Measurements from ENCODE around the gene HPSE.

The HPSE gene

GRCh38 chr4:83250687-83251446 lies 83.8 kb downstream of the HPSE start:
- DNase-seq (ENCODE audit: low spot score) (no peak), FAIRE-seq (no peak)

- FAIRE-seq, result no peak
These were observed 86.2 kb downstream of the HPSE start for GRCh38 chr4:83248486-83248885.

GRCh38 chr4:83247415-83248357 lies 87.0 kb downstream of the HPSE start:
- DNase-seq (ENCODE audit: low spot score), result no peak
- no peak for FAIRE-seq

More at GRCh38 chr4:83248486-83248885, 86.2 kb downstream of the HPSE start:
- DNase-seq (ENCODE audit: low spot score), result no peak

Data from urothelium cell line (cell line).